ENCODE results near the gene SORCS2.

DNA sequence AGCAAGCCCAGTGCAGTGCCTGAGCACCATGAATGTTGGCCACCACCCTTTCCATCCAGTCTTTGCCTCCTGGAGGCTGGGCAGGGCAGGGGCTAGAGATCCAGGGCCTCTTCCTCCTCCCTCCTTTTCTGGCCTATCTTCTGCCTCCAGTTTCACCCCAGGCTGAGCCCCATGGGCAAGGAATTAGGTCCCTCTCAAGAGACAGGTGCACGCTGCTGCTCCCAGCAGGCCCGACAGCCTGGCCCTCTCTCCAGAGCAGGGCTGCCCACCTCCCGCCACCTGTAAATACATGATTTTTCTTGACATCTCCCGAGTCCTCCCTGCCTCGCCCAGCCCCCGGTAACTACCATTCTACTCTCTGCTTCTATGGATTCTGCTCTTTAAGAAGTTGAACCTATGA lies 299.6 kb downstream of the SORCS2 start:
- TF ChIP-seq, protein P1, sequence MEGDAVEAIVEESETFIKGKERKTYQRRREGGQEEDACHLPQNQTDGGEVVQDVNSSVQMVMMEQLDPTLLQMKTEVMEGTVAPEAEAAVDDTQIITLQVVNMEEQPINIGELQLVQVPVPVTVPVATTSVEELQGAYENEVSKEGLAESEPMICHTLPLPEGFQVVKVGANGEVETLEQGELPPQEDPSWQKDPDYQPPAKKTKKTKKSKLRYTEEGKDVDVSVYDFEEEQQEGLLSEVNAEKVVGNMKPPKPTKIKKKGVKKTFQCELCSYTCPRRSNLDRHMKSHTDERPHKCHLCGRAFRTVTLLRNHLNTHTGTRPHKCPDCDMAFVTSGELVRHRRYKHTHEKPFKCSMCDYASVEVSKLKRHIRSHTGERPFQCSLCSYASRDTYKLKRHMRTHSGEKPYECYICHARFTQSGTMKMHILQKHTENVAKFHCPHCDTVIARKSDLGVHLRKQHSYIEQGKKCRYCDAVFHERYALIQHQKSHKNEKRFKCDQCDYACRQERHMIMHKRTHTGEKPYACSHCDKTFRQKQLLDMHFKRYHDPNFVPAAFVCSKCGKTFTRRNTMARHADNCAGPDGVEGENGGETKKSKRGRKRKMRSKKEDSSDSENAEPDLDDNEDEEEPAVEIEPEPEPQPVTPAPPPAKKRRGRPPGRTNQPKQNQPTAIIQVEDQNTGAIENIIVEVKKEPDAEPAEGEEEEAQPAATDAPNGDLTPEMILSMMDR (IDR thresholded peaks at IDR 0.05; ENCODE audit: low read depth, low read length), result no peak
- TF ChIP-seq POLR2A (IDR thresholded peaks at IDR 0.05; ENCODE audit: extremely low read depth, insufficient read length), result no peak
- TF ChIP-seq MAX (IDR thresholded peaks at IDR 0.05; ENCODE audit: low read depth, low read length), result no peak
